CD4-positive, alpha-beta T cell (primary cell): ENCODE results near the gene GALNTL6. TPM values are rescaled to one million over a fixed set of nuclear protein-coding genes. Genes with fewer than 3 reads are reported as not detected.

ENCODE experiments used
- ATAC-seq: fragments of 200-7000 bp; cut with Tn5 transposase; one replicate; pipeline ENCODE4 v1.10.0; 2022; ENCODE audit warnings: mild to moderate bottlenecking; ENCODE audit not compliant: poor library complexity
- CTCF ChIA-PET: fragments of 350-600 bp; sonication (Branson Sonifier 250); formaldehyde crosslinking; loops from one replicate; lab custom pipeline; 2021; ENCODE audit warnings: antibody characterized with exemption, inconsistent platforms; lab: Charles Lee
- POLR2A ChIA-PET: fragments of 350-600 bp; sonication (Branson Sonifier 250); formaldehyde crosslinking; loops from one replicate; lab custom pipeline; 2021; ENCODE audit warnings: antibody characterized with exemption, inconsistent platforms; lab: Charles Lee
- DNase-seq, 14 experiments: peaks; one replicate each; pipeline ENCODE4 v3.0.0-alpha.2; 2013 to 2020; ENCODE audit warnings: mixed read lengths in 2 of 14
- H3K27ac ChIP-seq, 2 donors: one replicate each; pipeline versions ENCODE4 v1.5.1 to v1.7.0; 2013; ENCODE audit warnings: low read length in 2 of 2, low read depth in 1 of 2, mild to moderate bottlenecking in 1 of 2
- H3K27me3 ChIP-seq, 2 experiments: 1 replicate in 1 of 2; 2 replicates in 1 of 2; pipeline versions ENCODE4 v1.6.1 to v1.7.0; 2013; ENCODE audit warnings: low read length in 2 of 2, control low read depth in 1 of 2, mild to moderate bottlenecking in 1 of 2, moderate library complexity in 1 of 2; ENCODE audit not compliant: insufficient read depth in 2 of 2, control insufficient read depth in 1 of 2
- H3K36me3 ChIP-seq: one replicate; pipeline ENCODE4 v1.6.1; 2013; ENCODE audit warnings: low read length, control low read depth; ENCODE audit not compliant: insufficient read depth
- H3K4me1 ChIP-seq: one replicate; pipeline ENCODE4 v1.6.1; 2013; ENCODE audit warnings: low read length, control low read depth; ENCODE audit not compliant: insufficient read depth
- H3K4me3 ChIP-seq: one replicate; pipeline ENCODE4 v1.5.1; 2013; ENCODE audit warnings: mild to moderate bottlenecking, low read length, moderate library complexity
- H3K9me3 ChIP-seq, 2 experiments: 1 replicate in 1 of 2; 2 replicates in 1 of 2; pipeline versions ENCODE4 v1.6.1 to v1.7.0; 2013; ENCODE audit warnings: low read length in 2 of 2, mild to moderate bottlenecking in 2 of 2, control low read depth in 1 of 2, moderate library complexity in 1 of 2; ENCODE audit not compliant: control insufficient read depth in 1 of 2, insufficient read depth in 1 of 2
- H3K27ac Mint-ChIP-seq: one replicate; pipeline ENCODE4 v1.8.0; 2020; ENCODE audit warnings: mixed read lengths
- H3K27me3 Mint-ChIP-seq: one replicate; pipeline ENCODE4 v1.8.0; 2021; ENCODE audit warnings: mixed read lengths
- H3K36me3 Mint-ChIP-seq: one replicate; pipeline ENCODE4 v1.8.0; 2021; ENCODE audit warnings: low read depth, mixed read lengths
- H3K4me1 Mint-ChIP-seq: one replicate; pipeline ENCODE4 v1.8.0; 2021; ENCODE audit warnings: low read depth, mixed read lengths
- H3K4me3 Mint-ChIP-seq: one replicate; pipeline ENCODE4 v1.8.0; 2020; ENCODE audit warnings: mild to moderate bottlenecking, mixed read lengths
- H3K9me3 Mint-ChIP-seq: one replicate; pipeline ENCODE4 v1.8.0; 2020; ENCODE audit warnings: mixed read lengths
- intact Hi-C, 2 experiments: fragments of 100-400 bp; cut with DNase I in 1 of 2; cut with micrococcal nuclease in 1 of 2; formaldehyde crosslinking; loops; one replicate each; pipeline versions ENCODE4 v1.15.1 to v1.9.0; 2023 to 2025; cut with DNase I, micrococcal nuclease
- total RNA-seq, 174 experiments: library from RNA in 2 of 174; stranded (reverse) in 2 of 174; gene quantifications; one replicate each; pipeline ENCODE4 v1.2.3 and lab custom pipeline; 2021 to 2026
- TF ChIP-seq, protein P1 (sequence below): fragments of 200-600 bp; IDR thresholded peaks from one replicate; pipeline ENCODE4 v1.8.0; 2022; ENCODE audit warnings: antibody characterized with exemption, mild to moderate bottlenecking

The GALNTL6 gene
- total RNA-seq, 2 experiments from 2014 or later = not detected

DNA sequence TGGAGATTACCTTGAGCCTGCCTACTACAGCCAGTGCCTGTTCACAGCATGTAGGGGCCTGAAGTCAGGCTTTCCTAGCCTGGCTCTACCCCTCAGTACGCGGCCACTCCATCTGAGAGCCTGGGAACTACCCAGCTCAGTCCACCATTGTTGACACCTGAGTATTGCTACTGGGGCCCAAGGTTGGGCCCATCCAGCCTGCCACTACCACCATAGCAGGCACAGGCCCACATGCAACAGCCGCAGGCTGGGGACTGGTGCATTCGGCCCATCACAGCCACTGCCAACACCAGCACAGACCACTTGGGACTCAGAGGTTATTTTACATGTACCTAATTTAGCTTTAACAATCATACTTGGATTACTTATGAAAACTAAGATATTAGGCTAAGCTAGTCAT, 314.0 kb downstream of the GALNTL6 start:
- intact Hi-C loops = no loop called here
- ChIA-PET CTCF (no interaction called here), POLR2A (no interaction called here)
- Histone ChIP-seq H3K4me3 (no peak overlapping the region), H3K27me3 (no peaks in the 10 kb centered on the region), H3K36me3 (no peaks in the 10 kb centered on the region), H3K27ac (no peak overlapping the region), H3K9me3 (peaks cover 0 to 12% of the 10 kb centered on the region in 2 experiments), H3K4me1 (no peaks in the 10 kb centered on the region)
- H3K27ac Mint-ChIP-seq = no peak overlapping the region
- no peaks in the 10 kb centered on the region for H3K36me3 Mint-ChIP-seq
- no peaks in the 10 kb centered on the region for H3K27me3 Mint-ChIP-seq
- no peaks in the 10 kb centered on the region for H3K9me3 Mint-ChIP-seq
- H3K4me3 Mint-ChIP-seq = no peak overlapping the region
- TF ChIP-seq, protein P1, sequence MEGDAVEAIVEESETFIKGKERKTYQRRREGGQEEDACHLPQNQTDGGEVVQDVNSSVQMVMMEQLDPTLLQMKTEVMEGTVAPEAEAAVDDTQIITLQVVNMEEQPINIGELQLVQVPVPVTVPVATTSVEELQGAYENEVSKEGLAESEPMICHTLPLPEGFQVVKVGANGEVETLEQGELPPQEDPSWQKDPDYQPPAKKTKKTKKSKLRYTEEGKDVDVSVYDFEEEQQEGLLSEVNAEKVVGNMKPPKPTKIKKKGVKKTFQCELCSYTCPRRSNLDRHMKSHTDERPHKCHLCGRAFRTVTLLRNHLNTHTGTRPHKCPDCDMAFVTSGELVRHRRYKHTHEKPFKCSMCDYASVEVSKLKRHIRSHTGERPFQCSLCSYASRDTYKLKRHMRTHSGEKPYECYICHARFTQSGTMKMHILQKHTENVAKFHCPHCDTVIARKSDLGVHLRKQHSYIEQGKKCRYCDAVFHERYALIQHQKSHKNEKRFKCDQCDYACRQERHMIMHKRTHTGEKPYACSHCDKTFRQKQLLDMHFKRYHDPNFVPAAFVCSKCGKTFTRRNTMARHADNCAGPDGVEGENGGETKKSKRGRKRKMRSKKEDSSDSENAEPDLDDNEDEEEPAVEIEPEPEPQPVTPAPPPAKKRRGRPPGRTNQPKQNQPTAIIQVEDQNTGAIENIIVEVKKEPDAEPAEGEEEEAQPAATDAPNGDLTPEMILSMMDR = no peak
- no peaks in the 10 kb centered on the region for H3K4me1 Mint-ChIP-seq
- ATAC-seq (no peak), DNase-seq (no peak)

DNA sequence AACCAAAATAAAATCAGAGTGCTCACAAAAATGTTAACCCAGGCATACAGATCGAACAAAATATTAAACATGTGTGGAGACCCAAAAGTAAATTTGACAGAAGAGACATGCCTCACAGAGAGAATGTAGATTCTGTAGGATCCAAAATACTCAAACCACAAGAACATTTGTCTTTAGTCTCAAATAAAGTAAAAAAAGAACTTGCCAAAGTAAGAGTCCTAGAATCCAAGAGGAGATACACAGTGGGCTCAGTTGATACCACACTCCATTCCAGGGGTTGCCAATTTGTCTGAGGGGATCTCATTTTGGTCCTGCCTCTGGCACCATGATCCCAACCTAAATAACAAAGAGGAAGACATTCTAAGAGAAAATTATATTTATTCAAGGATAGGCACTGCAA, 316.4 kb downstream of the GALNTL6 start:
- TF ChIP-seq, protein P1 = no peak
- no peaks in the 10 kb centered on the region for H3K36me3 ChIP-seq
- no peak for DNase-seq

DNA sequence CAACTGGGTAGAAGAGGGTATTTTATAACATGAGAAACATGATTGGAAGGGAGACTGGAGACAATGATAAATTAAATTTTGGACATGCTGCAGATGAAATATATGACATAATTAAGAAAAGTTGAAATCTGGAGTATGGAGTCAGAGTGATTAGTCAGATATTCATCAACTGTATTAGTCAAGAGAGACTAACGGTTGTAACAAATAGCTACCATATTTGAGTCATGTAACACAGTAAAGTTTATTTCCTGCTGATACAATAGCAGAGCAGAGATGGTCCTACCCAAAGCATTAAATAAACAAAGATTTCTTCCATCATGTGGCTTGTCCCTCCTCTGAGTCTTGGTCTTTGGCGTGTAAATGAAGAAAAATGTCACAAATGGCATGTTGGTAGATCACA, 321.3 kb downstream of the GALNTL6 start:
- CTCF ChIA-PET = no interaction called here
- no peak for ATAC-seq
- no peaks in the 10 kb centered on the region for H3K36me3 ChIP-seq
- no peaks in the 10 kb centered on the region for H3K27me3 ChIP-seq
- Mint-ChIP-seq H3K27ac (no peak overlapping the region), H3K36me3 (no peaks in the 10 kb centered on the region), H3K27me3 (no peaks in the 10 kb centered on the region), H3K4me1 (no peaks in the 10 kb centered on the region), H3K9me3 (peaks cover 4% of the 10 kb centered on the region), H3K4me3 (no peak overlapping the region)
- TF ChIP-seq, protein P1 = no peak
- H3K27ac ChIP-seq = no peak overlapping the region
- no peak overlapping the region for H3K4me3 ChIP-seq
- peaks cover 0 to 4% of the 10 kb centered on the region in 2 experiments for H3K9me3 ChIP-seq
- intact Hi-C loops = no loop called here
- H3K4me1 ChIP-seq = no peaks in the 10 kb centered on the region
- no peak for DNase-seq
- POLR2A ChIA-PET = no interaction called here

More for the DNA sequence above, 316.4 kb downstream of the GALNTL6 start:
- ChIA-PET POLR2A (no interaction called here), CTCF (no interaction called here)
- Mint-ChIP-seq H3K9me3 (peaks cover 3% of the 10 kb centered on the region), H3K36me3 (no peaks in the 10 kb centered on the region), H3K27ac (no peak overlapping the region), H3K4me1 (no peaks in the 10 kb centered on the region), H3K4me3 (no peak overlapping the region), H3K27me3 (no peaks in the 10 kb centered on the region)
- no peaks in the 10 kb centered on the region for H3K4me1 ChIP-seq
- H3K9me3 ChIP-seq = peaks cover 0 to 17% of the 10 kb centered on the region in 2 experiments
- intact Hi-C loops = no loop called here
- no peak overlapping the region for H3K27ac ChIP-seq
- H3K4me3 ChIP-seq = no peak overlapping the region
- no peak for ATAC-seq
- H3K27me3 ChIP-seq = no peaks in the 10 kb centered on the region
